WERI-Rb-1 (cell line): Measurements from ENCODE around the gene MYRF.

Experiments used
- DNase-seq: peaks from one replicate; pipeline ENCODE4 v3.0.0-alpha.2; 2020
- H3K27ac ChIP-seq: fragments of 250-450 bp; sonication (Bioruptor Pico); 2 replicates; pipeline ENCODE4 v1.5.1; 2020; ENCODE audit warnings: mild to moderate bottlenecking, moderate library complexity
- H3K27me3 ChIP-seq: fragments of 250-450 bp; sonication (Bioruptor Pico); 2 replicates; pipeline ENCODE4 v1.5.1; 2021; ENCODE audit warnings: mild to moderate bottlenecking, low read depth, moderate library complexity; ENCODE audit not compliant: insufficient read depth, severe bottlenecking
- H3K36me3 ChIP-seq: fragments of 250-450 bp; sonication (Bioruptor Pico); 2 replicates; pipeline ENCODE4 v1.5.1; 2020; ENCODE audit warnings: mild to moderate bottlenecking, moderate library complexity
- H3K4me3 ChIP-seq: 2 replicates; pipeline ENCODE4 v1.5.1; 2011; ENCODE audit warnings: low read depth, mild to moderate bottlenecking, control low read depth, low read length
- H3K9me3 ChIP-seq: fragments of 250-450 bp; sonication (Bioruptor Pico); 2 replicates; pipeline ENCODE4 v1.5.1; 2021; ENCODE audit warnings: mild to moderate bottlenecking, moderate library complexity; ENCODE audit not compliant: severe bottlenecking
- TF ChIP-seq, protein P1 (sequence below): IDR thresholded peaks from 2 replicates; pipeline ENCODE4 v1.5.1; 2011; ENCODE audit warnings: low read depth, mild to moderate bottlenecking, control low read depth, inconsistent platforms, low read length

Gene MYRF

DNA sequence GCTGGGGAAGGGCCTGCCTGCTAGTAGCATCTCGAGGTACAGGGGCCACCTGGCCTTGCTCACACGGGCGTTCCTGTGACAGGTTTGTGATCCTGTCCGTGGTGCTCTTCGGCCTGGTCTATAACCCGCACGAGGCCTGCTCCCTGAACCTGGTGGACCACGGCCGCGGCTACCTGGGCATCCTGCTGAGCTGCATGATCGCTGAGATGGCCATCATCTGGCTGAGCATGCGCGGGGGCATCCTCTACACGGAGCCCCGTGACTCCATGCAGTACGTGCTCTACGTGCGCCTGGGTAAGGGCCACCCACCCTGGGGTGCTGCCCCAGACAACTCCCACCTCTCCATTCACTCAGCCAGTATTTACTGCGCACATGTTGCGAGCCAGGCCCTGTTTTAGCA is 31.8 kb upstream of the MYRF start:
- Histone ChIP-seq H3K36me3 (no peaks in the 10 kb centered on the region), H3K27me3 (no peaks in the 10 kb centered on the region), H3K27ac (no peak overlapping the region), H3K9me3 (no peaks in the 10 kb centered on the region), H3K4me3 (no peak overlapping the region)
- TF ChIP-seq, protein P1, sequence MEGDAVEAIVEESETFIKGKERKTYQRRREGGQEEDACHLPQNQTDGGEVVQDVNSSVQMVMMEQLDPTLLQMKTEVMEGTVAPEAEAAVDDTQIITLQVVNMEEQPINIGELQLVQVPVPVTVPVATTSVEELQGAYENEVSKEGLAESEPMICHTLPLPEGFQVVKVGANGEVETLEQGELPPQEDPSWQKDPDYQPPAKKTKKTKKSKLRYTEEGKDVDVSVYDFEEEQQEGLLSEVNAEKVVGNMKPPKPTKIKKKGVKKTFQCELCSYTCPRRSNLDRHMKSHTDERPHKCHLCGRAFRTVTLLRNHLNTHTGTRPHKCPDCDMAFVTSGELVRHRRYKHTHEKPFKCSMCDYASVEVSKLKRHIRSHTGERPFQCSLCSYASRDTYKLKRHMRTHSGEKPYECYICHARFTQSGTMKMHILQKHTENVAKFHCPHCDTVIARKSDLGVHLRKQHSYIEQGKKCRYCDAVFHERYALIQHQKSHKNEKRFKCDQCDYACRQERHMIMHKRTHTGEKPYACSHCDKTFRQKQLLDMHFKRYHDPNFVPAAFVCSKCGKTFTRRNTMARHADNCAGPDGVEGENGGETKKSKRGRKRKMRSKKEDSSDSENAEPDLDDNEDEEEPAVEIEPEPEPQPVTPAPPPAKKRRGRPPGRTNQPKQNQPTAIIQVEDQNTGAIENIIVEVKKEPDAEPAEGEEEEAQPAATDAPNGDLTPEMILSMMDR: no peak
- DNase-seq: no peak

DNA sequence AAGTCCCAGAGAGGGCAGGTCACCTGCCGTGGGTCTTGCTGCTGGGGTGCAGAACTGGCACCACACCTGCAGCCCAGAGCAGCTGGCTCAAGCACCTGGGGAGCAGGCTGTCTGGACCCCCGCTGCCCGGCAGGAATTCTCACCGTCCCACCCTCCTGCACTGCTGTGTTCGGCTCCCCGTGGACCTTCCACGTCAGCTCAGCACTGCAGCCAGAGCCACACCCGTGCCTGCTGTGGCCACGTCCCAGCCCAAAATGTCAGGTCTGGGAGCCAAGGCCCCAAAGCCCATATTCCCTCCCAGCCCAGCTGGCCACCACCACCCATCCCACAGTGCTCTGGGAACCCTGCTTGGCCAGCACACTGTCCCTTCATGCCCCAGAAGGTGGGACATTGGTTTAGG is 28.0 kb upstream of the MYRF start:
- Histone ChIP-seq H3K9me3 (no peaks in the 10 kb centered on the region), H3K4me3 (no peak overlapping the region), H3K27me3 (no peaks in the 10 kb centered on the region), H3K27ac (no peak overlapping the region), H3K36me3 (no peaks in the 10 kb centered on the region)
- DNase-seq: no peak
- TF ChIP-seq, protein P1: no peak

DNA sequence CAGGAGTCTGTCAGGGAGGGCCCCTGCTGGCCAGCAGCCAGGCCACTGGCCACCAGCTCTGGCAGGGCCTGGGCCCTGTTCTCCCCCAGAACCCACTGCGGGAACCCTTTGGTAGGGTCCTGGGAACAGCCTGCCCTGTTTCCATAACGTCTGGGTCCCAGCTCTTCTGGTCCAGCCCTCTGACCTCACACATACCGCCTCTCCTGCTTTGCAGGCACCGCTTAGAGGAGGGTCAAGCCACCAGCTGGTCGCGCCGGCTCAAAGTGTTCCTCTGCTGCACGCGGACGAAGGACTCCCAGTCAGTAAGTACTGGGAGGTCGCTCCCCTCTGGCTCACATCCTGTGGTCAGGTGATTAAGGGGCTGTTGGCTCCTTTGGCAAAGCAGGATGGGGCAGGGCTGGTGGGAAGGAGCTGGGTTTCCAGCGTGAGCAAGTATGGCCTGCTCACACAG is 26.6 kb upstream of the MYRF start:
- H3K27me3 ChIP-seq: no peaks in the 10 kb centered on the region
- TF ChIP-seq, protein P1: no peak

DNA sequence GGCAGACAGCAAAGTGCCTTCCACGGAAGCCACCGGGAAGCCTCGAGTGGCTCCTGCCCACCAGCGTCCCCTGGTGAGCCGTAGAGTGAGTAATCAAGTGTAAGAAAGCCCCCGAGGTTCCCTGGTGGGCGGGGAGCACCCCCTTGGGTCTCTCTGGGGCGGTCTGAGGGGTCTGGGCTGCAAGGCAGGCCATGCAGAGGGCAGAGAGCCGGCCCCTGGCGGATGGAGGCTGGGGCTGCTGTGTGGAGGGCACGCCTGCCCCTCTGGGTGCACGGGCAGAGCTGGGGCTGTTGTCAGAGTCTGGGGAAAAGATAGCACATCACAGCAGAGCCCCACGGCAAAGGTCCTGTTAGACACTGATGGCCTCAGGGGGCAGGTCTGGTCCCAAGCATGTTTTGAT is 25.7 kb upstream of the MYRF start:
- Histone ChIP-seq H3K4me3 (no peak overlapping the region), H3K27me3 (no peaks in the 10 kb centered on the region), H3K9me3 (no peaks in the 10 kb centered on the region), H3K27ac (no peak overlapping the region), H3K36me3 (no peaks in the 10 kb centered on the region)
- DNase-seq: no peak
- TF ChIP-seq, protein P1: no peak

More for the DNA sequence above, 26.6 kb upstream of the MYRF start:
- H3K27ac ChIP-seq: no peak overlapping the region
- DNase-seq: peak; percentile 39
- H3K9me3 ChIP-seq: no peaks in the 10 kb centered on the region
- no peaks in the 10 kb centered on the region for H3K36me3 ChIP-seq
- H3K4me3 ChIP-seq: no peak overlapping the region

DNA sequence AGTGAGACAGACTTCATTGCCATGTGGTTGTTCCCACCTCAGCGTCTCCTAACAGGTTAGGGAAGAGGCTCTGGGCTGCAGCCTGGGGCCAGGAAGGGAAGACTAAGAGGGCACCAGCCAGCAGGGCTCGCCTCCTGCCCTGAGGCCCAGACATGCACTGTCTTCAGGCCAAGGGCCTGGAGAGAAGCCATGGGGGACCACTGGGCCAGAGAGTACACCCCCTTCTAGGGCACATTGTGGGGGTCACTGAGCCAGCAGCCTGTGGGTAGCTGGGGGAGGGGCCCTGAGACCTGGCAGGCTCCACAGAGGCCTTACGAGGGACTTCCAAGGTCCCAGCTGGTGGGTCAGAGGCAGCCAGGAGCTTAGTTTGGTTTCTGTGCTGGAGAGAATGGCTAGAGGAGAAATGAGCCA is 25.0 kb upstream of the MYRF start:
- no peak for DNase-seq
- TF ChIP-seq, protein P1: no peak
- H3K36me3 ChIP-seq: no peaks in the 10 kb centered on the region
- no peak overlapping the region for H3K27ac ChIP-seq
- H3K9me3 ChIP-seq: no peaks in the 10 kb centered on the region
- no peaks in the 10 kb centered on the region for H3K27me3 ChIP-seq
- no peak overlapping the region for H3K4me3 ChIP-seq
